DND-41 (cell line): ENCODE results near the gene FAM20C.

Experiments
- EZH2 ChIP-seq: IDR thresholded peaks from 3 replicates; pipeline ENCODE4 v1.6.1; 2012; ENCODE audit warnings: borderline replicate concordance, low read depth, mild to moderate bottlenecking, moderate library complexity, low read length, inconsistent platforms; ENCODE audit not compliant: severe bottlenecking
- TF ChIP-seq, protein P1 (sequence below): IDR thresholded peaks from 2 replicates; pipeline ENCODE4 v1.5.1; 2012; ENCODE audit warnings: borderline replicate concordance, low read length, moderate library complexity, mild to moderate bottlenecking; ENCODE audit not compliant: poor library complexity, severe bottlenecking; ENCODE audit errors: extremely low read depth

DNA sequence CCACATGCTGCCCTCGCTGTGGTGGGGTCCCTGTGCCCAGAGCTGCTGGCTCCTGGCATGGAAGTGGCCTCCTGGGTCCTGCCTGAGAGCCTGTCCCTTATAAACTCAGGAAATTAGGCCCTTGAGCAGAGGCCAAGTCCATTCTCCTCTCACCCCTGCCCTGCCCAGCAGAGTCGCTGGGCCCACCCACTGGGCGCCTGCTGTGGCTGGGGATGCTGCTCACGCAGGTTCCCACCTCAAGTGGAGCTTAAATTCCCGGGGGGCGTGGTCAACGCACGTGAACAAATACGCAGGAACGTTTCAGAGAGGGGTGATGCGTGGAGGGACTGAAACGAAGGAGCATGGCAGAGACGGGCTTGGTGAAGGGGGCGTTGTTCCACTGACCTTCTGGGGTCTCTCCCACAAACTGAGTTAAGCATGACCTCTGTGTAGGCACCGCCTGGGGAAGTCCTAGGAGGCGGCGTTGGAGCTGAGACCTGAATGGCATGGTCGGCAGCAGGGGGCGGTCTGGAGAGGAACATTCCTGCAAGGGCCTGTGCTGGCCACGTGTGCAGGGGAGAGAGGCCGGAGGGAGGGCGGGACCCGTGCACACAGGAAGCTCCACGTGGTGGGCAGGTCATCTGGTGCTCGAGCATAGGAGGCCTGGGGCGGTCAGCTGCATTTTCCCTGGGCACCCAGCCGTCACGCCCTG, 27.9 kb downstream of the FAM20C start:
- TF ChIP-seq, protein P1, sequence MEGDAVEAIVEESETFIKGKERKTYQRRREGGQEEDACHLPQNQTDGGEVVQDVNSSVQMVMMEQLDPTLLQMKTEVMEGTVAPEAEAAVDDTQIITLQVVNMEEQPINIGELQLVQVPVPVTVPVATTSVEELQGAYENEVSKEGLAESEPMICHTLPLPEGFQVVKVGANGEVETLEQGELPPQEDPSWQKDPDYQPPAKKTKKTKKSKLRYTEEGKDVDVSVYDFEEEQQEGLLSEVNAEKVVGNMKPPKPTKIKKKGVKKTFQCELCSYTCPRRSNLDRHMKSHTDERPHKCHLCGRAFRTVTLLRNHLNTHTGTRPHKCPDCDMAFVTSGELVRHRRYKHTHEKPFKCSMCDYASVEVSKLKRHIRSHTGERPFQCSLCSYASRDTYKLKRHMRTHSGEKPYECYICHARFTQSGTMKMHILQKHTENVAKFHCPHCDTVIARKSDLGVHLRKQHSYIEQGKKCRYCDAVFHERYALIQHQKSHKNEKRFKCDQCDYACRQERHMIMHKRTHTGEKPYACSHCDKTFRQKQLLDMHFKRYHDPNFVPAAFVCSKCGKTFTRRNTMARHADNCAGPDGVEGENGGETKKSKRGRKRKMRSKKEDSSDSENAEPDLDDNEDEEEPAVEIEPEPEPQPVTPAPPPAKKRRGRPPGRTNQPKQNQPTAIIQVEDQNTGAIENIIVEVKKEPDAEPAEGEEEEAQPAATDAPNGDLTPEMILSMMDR: no peak
- no peak for TF ChIP-seq EZH2
